CD14-positive monocyte (primary cell): ENCODE data around the gene EXOC2. TPM values are rescaled to one million over a fixed set of nuclear protein-coding genes. Genes with fewer than 3 reads are reported as not detected.

Experiments used
- DNase-seq, 3 donors: peaks; one replicate each; pipeline ENCODE4 v3.0.0-alpha.2; 2011 to 2022
- H2AFZ ChIP-seq: 2 replicates; pipeline ENCODE4 v1.6.0; 2012; ENCODE audit warnings: mild to moderate bottlenecking, low read depth, low read length, inconsistent platforms; ENCODE audit not compliant: insufficient read depth, poor library complexity, severe bottlenecking
- H3K27ac ChIP-seq, 2 donors: 1 replicate in 1 of 2; 2 replicates in 1 of 2; pipeline ENCODE4 v1.5.1; 2012 to 2013; ENCODE audit warnings: low read length in 2 of 2, control low read depth in 1 of 2, inconsistent platforms in 1 of 2, low read depth in 1 of 2, mild to moderate bottlenecking in 1 of 2
- H3K27me3 ChIP-seq, 2 donors: one replicate each; pipeline versions ENCODE4 v1.6.0 to v1.6.1; 2011 to 2013; ENCODE audit warnings: low read length in 2 of 2; ENCODE audit not compliant: control insufficient read depth in 2 of 2, insufficient read depth in 2 of 2
- H3K36me3 ChIP-seq, 2 donors: replicated peaks in 1 of 2; 1 replicate in 1 of 2; 2 replicates in 1 of 2; pipeline versions ENCODE4 v1.5.1 to v1.6.1; 2012 to 2013; ENCODE audit warnings: low read length in 2 of 2, control low read depth in 1 of 2, inconsistent platforms in 1 of 2, mild to moderate bottlenecking in 1 of 2; ENCODE audit not compliant: insufficient read depth in 2 of 2, control insufficient read depth in 1 of 2
- H3K4me1 ChIP-seq, 2 donors: 1 replicate in 1 of 2; 2 replicates in 1 of 2; pipeline versions ENCODE4 v1.5.1 to v1.6.1; 2012 to 2013; ENCODE audit warnings: low read length in 2 of 2, control low read depth in 1 of 2, inconsistent platforms in 1 of 2, mild to moderate bottlenecking in 1 of 2, moderate library complexity in 1 of 2; ENCODE audit not compliant: insufficient read depth in 2 of 2, control insufficient read depth in 1 of 2
- H3K4me2 ChIP-seq: replicated peaks from 2 replicates; pipeline ENCODE3; 2012; ENCODE audit warnings: low read length, moderate library complexity, mild to moderate bottlenecking; ENCODE audit not compliant: poor library complexity, severe bottlenecking; ENCODE audit errors: extremely low read depth
- H3K4me3 ChIP-seq, 3 experiments: fragments of 200-600 bp in 1 of 3; sonication (generic) in 1 of 3; replicated peaks in 1 of 3; 1 replicate in 2 of 3; 2 replicates in 1 of 3; pipeline ENCODE4 v1.5.1; 2011 to 2013; ENCODE audit warnings: low read length in 3 of 3, mild to moderate bottlenecking in 3 of 3, control low read depth in 2 of 3, low read depth in 2 of 3, inconsistent platforms in 1 of 3, moderate library complexity in 1 of 3
- H3K79me2 ChIP-seq: 2 replicates; pipeline ENCODE4 v1.6.0; 2012; ENCODE audit warnings: mild to moderate bottlenecking, control low read depth, inconsistent platforms, low read length, moderate library complexity; ENCODE audit not compliant: insufficient read depth
- H3K9ac ChIP-seq: 2 replicates; pipeline ENCODE4 v1.6.0; 2017; ENCODE audit warnings: low read length, mild to moderate bottlenecking; ENCODE audit not compliant: insufficient read depth, poor library complexity, severe bottlenecking
- H3K9me3 ChIP-seq, 2 donors: replicated peaks in 1 of 2; 1 replicate in 1 of 2; 2 replicates in 1 of 2; pipeline versions ENCODE4 v1.5.1 to v1.6.1; 2012 to 2013; ENCODE audit warnings: low read length in 2 of 2, control low read depth in 1 of 2; ENCODE audit not compliant: control insufficient read depth in 1 of 2, insufficient read depth in 1 of 2
- H4K20me1 ChIP-seq: 2 replicates; pipeline ENCODE4 v1.6.0; 2012; ENCODE audit warnings: mild to moderate bottlenecking, low read length, control low read depth, moderate library complexity; ENCODE audit not compliant: insufficient read depth
- H3K27ac Mint-ChIP-seq, 7 donors: one replicate each; pipeline ENCODE4 v1.8.0; 2020; ENCODE audit warnings: mild to moderate bottlenecking in 7 of 7, mixed read lengths in 7 of 7, moderate library complexity in 6 of 7, inconsistent platforms in 2 of 7
- H3K27me3 Mint-ChIP-seq, 3 donors: one replicate each; pipeline ENCODE4 v1.8.0; 2021 to 2022; ENCODE audit warnings: low read depth in 3 of 3, mild to moderate bottlenecking in 3 of 3, mixed read lengths in 3 of 3, moderate library complexity in 3 of 3, inconsistent platforms in 1 of 3
- H3K36me3 Mint-ChIP-seq, 2 donors: one replicate each; pipeline ENCODE4 v1.8.0; 2020; ENCODE audit warnings: mixed read lengths in 2 of 2, inconsistent platforms in 1 of 2, mild to moderate bottlenecking in 1 of 2
- H3K4me1 Mint-ChIP-seq: one replicate; pipeline ENCODE4 v1.8.0; 2020; ENCODE audit warnings: mild to moderate bottlenecking, mixed read lengths
- H3K4me3 Mint-ChIP-seq, 2 donors: one replicate each; pipeline ENCODE4 v1.8.0; 2020; ENCODE audit warnings: mild to moderate bottlenecking in 2 of 2, mixed read lengths in 2 of 2, moderate library complexity in 1 of 2
- H3K9me3 Mint-ChIP-seq, 7 donors: one replicate each; pipeline ENCODE4 v1.8.0; 2020 to 2022; ENCODE audit warnings: mixed read lengths in 7 of 7, mild to moderate bottlenecking in 6 of 7, moderate library complexity in 6 of 7, inconsistent platforms in 2 of 7
- CTCF ChIP-seq: fragments of 200-600 bp; IDR thresholded peaks from one replicate; pipeline ENCODE4 v1.8.0; 2022; ENCODE audit warnings: antibody characterized with exemption, mild to moderate bottlenecking
- WGBS: methylation state at CpG from one replicate; pipeline ENCODE4 v1.1.5; 2013; ENCODE audit warnings: missing lambda C conversion rate; ENCODE audit not compliant: insufficient coverage; 5-methylcytosine and 5-hydroxymethylcytosine counted together
- intact Hi-C, 2 donors: fragments of 100-400 bp; cut with micrococcal nuclease; formaldehyde crosslinking; loops; one replicate each; pipeline versions ENCODE4 v1.15.0 to v1.15.1; 2023
- polyA plus RNA-seq, 3 donors: library from polyadenylated mRNA; depleted of rRNA in 1 of 3; unstranded in 2 of 3; stranded (reverse) in 1 of 3; fragments of 300-500 nt in 2 of 3; fragments of >200 nt in 1 of 3; fragmentation: Illumina TruSeq in 2 of 3; gene quantifications; 1 replicate in 2 of 3; 2 replicates in 1 of 3; pipeline ENCODE4 v1.2.3, GENCODE V29; 2012 to 2021

EXOC2 gene
- polyA plus RNA-seq, 3 donors, result 7.5 to 15.5 (median 12.0) TPM

- Histone ChIP-seq H4K20me1 (peaks cover 57% of the 10 kb centered on the region), H3K9me3 (no peaks in the 10 kb centered on the region), H2AFZ (no peak overlapping the region), H3K27ac (peak overlapping the region in 1 of 2 donors; percentile 50), H3K36me3 (peaks cover 4 to 27% of the 10 kb centered on the region in 2 donors), H3K27me3 (no peaks in the 10 kb centered on the region), H3K4me1 (peaks cover 0 to 14% of the 10 kb centered on the region in 2 donors), H3K9ac (no peak overlapping the region), H3K4me3 (no peak overlapping the region), H3K4me2 (no peak overlapping the region), H3K79me2 (peaks cover 56% of the 10 kb centered on the region)
- Mint-ChIP-seq H3K27ac (peak overlapping the region in 6 of 7 donors; percentile 1 to 62 (median 30)), H3K4me3 (no peak overlapping the region), H3K36me3 (peaks cover 2 to 13% of the 10 kb centered on the region in 2 donors), H3K27me3 (peaks cover 0 to 1% (median 0%) of the 10 kb centered on the region in 3 donors), H3K9me3 (peaks cover 0 to 1% (median 0%) of the 10 kb centered on the region in 7 donors), H3K4me1 (peaks cover 25% of the 10 kb centered on the region)
- WGBS, result 41% methylated on average over 4 of the region's 6 CpGs
- intact Hi-C loops, result no loop called here
- peak in 1 of 3 donors; percentile 41 for DNase-seq
- no peak for TF ChIP-seq CTCF
Measured at GRCh38 chr6:684831-685636, 7.9 kb downstream of the EXOC2 start.

- Histone ChIP-seq H4K20me1 (peaks cover 56% of the 10 kb centered on the region), H3K79me2 (peaks cover 47% of the 10 kb centered on the region)
Measured at GRCh38 chr6:683742-684440, 9.0 kb downstream of the EXOC2 start.

More at GRCh38 chr6:683742-684440, 9.0 kb downstream of the EXOC2 start:
- intact Hi-C loops, result no loop called here
- Mint-ChIP-seq H3K4me3 (no peak overlapping the region), H3K27ac (peak overlapping the region in 3 of 7 donors; percentile 17 to 78 (median 68)), H3K27me3 (peaks cover 0 to 1% (median 0%) of the 10 kb centered on the region in 3 donors), H3K4me1 (peaks cover 25% of the 10 kb centered on the region), H3K36me3 (peaks cover 3 to 17% of the 10 kb centered on the region in 2 donors), H3K9me3 (peaks cover 0 to 1% (median 0%) of the 10 kb centered on the region in 7 donors)
- H3K4me2 ChIP-seq, result no peak overlapping the region
- H3K4me1 ChIP-seq, result peaks cover 0 to 14% of the 10 kb centered on the region in 2 donors
- no peak overlapping the region for H3K4me3 ChIP-seq
- H2AFZ ChIP-seq, result no peak overlapping the region
- H3K27me3 ChIP-seq, result no peaks in the 10 kb centered on the region
- 46% methylated on average over 8 of the region's 15 CpGs for WGBS
- no peak overlapping the region for H3K27ac ChIP-seq
- peaks cover 4 to 22% of the 10 kb centered on the region in 2 donors for H3K36me3 ChIP-seq
- TF ChIP-seq CTCF, result no peak
- no peak for DNase-seq
- no peak overlapping the region for H3K9ac ChIP-seq
- H3K9me3 ChIP-seq, result no peaks in the 10 kb centered on the region
